Activated gamma-delta T cell (primary cell): ENCODE measurements around the gene GJA10.

Experiments
- DNase-seq: peaks from one replicate; lab custom pipeline; 2025; lab: John Stamatoyannopoulos, UW

GJA10 gene

GRCh38 chr6:89944826-89945407, 50.6 kb downstream of the GJA10 start:
- DNase-seq: no peak
